GF-D8 (cell line): Measurements from ENCODE around the gene GCSAM.
A peak's percentile ranks its signal among the peaks of the same experiment; 100 is the strongest.

Experiments
- DNase-seq: peaks from one replicate; lab custom pipeline; 2025; lab: John Stamatoyannopoulos, UW

GCSAM gene

DNA sequence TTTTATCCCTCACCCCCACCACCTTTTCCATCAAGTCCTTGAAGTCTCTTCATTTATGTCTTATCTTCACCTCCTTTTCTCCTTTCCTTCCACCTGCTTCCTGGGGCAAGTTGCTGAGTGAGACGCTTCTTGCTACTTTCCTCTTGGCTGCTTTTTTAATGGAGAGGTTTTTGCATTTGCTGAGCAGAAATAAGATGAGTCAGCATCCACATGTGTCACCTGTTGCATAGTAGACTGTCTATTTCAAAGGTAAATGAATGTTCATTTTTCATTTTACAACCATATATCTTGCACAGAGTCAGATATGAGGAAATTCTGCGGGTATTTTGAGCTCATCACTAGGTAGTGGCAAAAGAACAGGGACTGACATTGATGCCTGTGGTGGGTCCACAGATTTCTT lies 28.3 kb downstream of the GCSAM start:
- DNase-seq = no peak

DNA sequence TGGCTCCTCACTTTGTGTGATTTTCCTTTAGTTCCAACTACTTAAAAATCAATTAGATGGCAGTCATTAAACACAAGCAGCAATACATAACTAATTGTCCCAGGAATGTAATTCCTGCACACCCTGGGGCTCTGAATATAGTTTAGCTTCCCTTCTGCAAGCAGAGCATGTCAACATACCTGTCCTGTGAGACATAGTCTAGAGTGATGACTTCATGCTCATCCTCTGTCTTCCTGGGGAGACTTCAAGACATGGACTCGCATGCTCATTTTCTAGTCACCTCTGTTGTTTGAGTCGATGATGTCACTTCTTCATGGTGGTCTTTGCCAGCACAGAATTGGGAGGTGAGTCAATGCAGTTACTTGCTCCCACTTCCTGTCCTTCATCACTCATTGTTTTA lies 31.1 kb downstream of the GCSAM start:
- DNase-seq = no peak

DNA sequence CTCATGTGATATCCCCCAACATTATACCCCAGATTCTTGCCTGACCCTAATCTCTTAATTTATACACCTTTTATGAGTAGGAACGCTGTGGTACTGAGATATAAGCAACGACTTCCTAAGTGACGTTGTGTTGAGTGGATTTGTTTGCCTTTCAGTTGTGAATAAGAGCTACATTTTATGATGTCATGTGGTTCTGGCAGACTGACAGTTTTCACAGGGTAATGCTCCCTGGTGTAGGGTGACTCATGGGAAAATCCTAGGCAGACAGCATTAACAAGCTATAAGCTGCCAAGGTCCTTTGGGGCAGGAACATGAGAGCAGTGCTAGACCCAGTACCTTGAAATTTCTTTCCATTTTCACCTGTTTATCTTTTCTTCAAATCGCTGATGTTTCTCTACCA lies 35.7 kb downstream of the GCSAM start:
- DNase-seq = no peak

DNA sequence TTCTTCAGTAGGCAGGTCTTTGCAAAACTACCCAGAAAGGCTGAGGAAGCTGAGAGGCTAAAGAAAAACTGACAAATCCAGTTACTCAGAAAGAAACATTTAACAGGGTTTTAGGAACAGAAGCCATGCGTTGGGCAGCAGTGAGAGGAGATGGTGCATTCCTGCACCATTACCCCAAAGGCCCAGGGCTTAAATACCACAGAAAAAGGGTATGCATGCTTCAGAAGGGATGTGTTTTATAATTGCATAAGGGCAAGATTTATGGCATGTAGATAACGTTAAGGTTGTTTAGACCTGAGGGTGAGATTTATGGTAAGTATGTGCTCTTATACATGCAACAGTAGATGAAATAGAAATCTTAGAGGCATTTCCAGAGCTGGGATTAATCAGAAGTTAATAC lies 36.9 kb downstream of the GCSAM start:
- no peak for DNase-seq

DNA sequence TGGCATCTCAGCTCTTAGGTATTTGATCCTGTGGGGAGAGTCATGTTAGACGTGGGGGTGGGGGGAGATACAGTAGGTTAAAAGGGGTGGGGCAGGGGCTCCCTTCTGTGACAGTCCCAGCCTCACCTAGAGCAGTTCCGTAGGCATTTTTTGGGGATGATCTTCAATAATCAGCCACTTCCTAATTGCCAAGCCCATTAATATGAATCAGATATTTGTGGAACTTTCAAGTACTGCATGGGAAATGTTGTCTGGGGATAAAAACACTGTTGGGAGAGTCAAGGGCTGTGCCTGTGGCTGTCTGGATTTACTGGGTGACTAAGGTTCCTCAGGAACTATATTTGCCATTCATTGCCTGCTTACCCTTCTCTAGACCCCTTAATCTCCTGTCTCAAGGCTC lies 37.3 kb downstream of the GCSAM start:
- DNase-seq = no peak

DNA sequence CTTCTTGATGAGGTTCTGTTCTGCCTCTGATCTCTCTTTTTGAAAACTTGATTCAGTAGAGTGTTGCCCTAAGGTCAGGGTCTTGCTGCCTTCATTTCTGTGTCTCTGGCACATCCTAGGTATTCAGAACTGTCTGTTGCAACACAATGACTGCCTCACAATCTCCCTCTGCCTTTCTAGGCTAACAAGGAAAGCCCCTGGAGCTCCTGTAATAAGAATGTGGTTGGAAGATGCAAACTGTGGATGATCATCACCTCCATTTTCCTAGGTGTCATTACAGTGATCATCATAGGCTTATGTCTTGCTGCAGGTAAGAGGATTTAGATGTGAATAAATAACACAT lies 39.9 kb downstream of the GCSAM start:
- DNase-seq = no peak

DNA sequence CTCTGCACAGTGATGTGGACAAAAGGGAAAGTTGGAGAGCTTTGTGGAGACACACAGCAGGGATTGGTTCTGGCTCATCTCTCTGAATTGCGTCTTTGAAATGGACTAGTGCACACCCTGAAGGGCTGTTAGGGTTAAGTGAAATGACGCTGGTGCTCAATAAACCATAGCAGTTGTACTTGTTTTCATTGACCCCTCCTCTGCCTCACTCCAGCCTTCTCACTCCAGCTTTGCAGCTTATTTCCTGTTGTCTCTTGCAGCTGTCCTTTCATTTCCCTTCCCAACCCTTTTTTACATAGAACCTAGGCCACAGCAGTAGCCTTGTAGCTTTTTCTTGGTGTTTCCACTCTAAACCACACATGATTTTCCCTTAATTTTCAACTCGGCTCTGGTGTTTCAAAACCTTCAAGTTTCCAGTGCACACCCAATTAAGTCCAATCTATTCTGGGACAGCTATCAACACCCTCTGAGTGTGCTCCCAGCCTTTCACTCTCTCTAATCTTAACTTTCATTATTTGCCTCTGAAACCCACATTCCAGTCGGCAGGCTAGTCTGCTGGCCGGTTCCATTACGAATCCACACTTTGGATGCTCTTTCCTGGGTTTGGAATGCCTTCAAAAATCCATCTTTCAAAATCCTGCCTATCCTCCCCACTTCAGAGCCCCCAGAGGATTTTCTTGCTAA lies 40.4 kb downstream of the GCSAM start:
- DNase-seq = no peak

DNA sequence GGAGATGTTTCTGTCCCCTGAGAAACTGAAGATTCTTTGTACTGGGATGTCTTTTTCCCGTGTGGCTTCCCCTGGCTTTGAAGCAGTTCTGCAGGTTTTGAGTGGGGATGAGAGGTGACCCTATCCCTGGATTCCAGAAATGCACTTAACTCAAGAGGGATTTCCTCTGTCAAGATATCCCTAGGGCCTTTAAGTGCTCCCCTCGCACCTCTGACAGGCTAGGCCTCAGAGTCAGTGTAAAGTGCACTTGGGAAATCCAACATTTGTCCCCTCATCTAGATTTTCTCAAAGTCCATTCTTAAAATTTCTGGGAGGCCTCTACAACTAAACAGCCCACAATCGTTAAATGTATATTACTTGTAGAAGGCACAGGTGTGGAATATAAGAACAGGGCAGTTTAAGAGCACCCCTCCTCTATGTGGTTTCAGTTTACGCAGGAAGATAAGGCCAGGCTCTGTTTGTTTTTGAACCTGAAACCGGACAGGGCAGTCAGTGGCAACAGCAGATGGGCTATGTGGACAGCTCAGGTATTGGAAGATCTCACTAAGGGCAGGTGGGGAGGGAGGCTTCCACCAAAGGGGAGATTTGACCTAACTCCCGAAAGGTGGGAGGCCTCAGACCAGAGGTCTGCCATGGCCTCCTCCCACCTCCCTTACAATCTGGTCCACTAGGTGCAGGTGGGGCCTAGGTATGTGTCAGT lies 42.0 kb downstream of the GCSAM start:
- no peak for DNase-seq

DNA sequence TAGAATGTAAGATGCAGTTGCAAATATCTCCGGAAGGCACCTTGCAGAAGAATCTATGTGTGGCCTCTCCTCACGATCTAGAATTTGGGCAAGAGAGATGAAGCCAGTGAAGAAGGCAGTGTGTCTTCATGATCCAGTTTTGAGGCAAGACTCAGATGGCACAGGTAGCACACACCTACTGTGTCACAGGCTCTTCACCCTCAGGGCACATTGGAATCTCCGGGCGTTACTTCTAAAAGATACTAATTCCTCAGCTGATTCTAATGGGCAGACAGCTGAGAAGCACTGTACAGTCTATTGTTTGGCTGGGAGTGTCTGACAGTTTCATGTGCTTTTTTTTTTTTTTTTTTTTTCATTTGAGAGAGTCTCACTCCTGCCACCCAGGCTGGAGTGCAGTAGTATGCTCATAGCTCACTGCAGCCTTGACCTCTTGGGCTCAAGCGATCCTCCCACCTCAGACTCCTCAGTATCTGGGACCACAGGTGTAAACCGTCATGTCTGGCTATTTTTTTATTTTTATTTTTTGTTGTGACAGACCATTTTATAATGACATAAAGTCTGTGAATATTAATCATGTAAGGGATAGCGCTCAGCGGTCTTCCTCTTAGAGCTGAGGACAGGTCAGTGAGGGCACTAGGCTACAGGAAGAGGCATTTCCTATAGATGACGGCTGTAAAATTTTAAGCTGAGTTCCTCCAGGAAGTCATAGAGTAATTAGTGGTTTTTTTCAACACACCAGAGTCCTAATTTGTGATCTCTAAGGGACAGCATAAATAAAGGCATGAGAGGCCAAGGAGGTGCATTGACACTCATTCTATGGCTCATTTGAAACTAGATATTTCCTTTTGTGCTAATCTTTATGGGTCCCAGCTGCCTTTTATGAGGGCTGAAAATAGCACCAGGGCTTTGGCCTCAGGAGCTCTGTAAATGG lies 42.8 kb downstream of the GCSAM start:
- DNase-seq = peak; percentile 81

DNA sequence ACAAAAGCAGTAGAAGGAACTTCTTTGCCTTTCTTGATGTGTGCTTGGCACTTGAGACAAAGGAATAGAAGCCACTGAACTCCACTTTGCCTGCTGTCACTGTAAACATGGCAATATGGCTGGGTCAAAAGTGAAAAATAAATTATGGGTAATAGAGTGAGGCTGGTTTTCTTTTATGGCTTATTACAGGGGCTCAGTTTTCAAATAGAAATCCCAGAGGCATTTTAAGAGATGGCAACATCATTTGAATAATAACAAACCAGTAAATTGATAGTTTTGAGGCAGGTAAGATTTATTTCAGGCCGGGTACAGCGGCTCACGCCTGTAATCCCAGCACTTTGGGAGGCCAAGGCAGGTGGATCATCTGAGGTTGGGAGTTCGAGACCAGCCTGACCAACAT lies 44.1 kb downstream of the GCSAM start:
- no peak for DNase-seq

DNA sequence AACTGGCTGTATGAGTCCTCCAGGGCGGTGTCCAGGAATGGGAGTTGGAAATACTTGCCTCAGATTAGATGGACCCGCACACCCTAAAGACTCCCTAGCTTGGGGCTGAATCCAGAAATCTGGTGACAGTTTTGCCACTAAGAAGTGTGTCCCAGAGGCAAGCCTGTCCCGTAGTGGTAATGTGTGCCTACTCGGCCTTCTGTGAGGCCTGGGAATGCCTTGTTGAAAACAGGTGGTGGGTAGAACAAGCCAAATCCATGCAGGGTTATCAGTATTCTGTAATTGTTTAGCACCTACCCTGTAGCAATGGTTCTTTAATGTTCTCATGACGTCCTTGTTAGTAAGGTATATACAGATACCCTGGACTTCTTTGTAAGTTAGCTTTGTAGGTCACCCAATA lies 45.3 kb downstream of the GCSAM start:
- DNase-seq = no peak

DNA sequence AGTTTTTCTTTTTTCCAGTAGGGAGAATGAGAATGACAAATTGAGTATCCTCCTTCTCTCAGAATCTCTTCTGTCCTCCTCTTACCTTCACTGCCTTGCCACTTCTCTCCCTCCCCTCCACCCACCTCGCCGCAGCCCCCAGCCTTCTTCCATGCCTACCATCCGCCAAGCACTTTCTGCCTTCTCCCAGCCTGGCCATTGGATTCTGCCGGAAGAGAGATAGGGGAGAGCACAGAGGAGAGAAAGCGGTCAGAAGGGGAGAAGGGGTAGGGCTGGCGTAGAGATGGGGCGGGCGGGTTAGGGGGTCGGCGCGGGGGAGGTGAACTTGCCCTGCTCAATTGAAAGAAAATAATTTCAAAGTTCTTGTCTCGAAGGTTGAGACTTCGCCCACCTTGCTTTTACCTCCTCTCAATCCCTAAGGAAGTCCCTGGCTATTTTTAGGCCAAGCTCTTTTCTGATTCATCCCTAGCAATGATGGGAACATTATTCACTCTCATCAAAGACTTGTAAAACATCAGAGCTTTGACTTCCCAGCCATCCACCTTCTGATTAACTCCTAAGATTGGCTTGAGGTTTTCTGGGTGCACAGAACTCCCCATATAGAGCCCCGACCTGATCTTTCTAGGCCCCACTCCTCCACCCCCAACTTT lies 46.0 kb downstream of the GCSAM start:
- DNase-seq = no peak

DNA sequence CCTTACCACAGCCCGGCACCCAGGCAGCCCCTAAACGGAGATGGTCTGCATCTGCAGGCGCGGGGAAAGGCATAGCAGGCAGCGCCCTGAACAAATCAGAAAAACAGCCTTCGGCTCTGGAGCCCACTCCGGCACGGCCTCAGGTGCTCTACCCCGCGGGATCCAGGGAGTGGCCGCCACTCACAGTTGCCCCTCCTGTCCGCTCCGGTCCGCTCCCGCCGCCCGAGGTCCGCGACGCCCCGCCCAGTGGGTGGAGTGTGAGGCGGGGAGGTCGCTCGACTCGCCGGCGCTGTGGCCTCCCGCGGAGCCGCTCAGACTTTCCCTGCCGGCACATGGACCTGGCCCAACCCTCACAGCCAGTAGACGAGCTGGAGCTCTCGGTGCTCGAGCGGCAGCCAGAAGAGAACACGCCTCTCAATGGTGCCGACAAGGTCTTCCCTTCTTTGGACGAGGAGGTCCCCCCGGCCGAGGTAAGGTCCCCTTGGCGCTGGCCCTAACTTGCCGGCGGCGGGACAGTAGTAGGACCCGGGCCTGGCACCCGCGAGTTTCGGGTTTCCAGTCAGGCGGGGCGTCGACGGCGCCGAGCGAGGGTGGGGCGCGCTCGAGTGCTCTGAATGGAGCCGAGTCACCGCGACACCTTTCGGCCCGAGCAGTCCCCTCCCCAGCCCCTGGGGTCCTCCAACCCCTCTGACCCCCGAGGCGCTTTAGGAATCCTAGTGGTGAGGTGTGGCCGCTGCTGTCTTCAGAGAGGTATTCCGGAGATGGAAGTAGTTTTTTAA lies 46.8 kb downstream of the GCSAM start, which contains the start of gene C3orf52:
TSS of gene C3orf52 (plus strand) at position 314 of the 779 bp plus-strand sequence. CDS start at position 333, 19 bp downstream.
- no peak for DNase-seq

DNA sequence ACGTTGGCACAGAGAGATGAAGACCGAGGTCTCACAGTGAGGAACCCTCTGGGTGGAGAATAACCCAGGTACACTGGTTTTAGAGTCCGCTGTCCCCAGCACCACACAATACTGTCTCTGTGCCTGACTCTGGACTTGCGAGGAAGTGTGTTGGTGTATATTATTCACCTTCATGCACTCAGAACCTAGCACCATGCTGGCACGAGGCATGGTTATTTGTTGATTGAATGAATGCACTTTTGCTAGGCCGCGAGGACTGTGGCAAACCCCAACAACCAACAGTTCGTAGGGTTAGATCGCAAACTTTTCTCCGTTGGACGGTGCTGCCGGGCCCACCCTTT lies 47.3 kb downstream of the GCSAM start:
- no peak for DNase-seq

DNA sequence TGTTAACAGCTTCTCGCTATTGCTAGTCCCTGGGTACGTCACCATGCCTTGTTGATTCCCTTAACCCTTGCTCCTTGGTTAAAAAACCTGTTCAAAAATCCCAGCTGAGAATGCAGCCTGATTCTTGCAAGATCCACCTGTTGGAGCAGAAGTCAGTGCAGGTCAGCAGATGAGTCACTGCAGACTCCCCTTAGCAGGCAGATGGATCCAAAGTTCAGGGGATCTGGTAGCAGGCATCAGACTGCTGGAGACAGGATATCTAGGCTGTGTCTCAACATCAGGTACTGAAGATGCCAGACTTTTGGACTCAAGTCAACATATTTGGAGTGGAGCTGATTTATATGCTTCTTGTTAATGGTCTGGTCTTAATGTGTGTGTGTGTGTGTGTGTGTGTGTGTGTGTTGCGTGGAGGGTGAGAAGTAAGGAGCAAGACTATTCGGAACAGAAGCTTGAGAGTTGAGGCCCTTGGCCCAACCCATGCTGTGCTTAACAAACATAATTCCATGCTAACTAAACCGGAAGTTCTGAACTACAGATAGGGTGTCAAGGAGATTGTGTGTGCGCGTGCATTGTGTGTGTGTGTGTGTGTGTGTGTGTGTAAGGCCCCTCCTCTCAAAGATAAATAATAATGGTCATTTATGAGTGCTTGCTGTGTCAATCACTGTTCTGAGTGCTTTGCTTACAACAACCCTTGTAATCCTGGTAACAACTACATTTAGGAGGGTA lies 47.9 kb downstream of the GCSAM start:
- no peak for DNase-seq

DNA sequence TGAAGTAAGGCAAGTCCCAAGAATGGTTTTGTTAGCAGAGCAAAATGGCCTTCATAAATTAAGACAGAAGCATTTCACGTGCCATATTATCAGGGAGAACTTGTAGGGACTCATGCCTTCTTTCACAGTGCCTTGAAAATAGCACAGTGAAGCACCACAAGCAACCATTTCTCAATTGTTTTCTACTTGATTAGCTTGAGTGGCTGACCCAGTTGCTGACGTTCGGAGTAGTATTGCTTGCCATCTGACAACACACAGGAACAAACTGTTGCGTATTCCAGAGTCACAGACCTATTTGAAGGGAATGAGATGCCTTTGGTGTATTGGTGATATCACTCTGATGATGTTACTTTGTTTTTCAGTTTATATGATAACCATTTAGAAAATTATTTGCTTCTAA lies 49.8 kb downstream of the GCSAM start:
- DNase-seq = no peak

DNA sequence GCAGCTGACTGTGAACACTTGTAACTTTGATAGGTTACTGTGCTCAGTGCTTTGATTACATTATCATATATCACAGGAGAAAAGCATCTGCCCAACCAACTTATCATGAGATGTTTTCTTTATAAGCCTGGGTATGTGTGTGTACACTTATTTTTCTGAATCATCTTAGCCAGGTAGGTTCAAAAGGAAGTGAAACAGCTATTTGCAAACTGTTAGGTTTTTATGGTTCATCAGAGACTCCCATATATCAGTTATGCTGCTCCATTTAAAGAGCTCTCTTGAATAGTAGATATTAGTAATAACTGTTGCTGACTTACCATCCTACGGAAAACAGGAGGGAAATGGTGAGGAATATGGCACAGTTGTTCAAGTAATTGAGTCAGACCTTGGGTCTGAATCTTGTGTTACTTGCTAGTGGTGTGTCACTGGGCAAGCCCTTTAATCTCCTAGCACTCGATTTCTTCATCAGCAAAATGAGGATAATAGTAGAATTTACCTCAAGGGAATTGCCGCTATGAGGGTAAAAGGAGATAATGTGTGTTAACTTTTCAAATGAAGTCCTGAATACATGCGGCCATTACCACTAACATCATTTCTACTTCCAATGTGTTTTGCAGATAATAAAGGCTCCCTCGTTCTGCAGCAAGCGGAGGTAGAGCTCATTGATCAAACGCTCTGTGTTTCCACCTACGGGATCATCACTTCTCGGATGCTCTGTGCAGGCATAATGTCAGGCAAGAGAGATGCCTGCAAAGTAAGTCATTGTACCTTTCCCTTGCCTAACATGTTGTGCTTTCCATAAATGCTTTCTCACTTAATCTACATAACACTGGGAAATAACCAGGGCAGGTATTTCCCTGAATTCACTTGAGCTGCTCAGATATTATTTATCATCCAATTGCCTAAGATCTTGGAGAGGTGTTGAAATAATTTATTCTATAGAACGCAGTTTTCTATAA lies 54.6 kb downstream of the GCSAM start:
- DNase-seq = no peak

DNA sequence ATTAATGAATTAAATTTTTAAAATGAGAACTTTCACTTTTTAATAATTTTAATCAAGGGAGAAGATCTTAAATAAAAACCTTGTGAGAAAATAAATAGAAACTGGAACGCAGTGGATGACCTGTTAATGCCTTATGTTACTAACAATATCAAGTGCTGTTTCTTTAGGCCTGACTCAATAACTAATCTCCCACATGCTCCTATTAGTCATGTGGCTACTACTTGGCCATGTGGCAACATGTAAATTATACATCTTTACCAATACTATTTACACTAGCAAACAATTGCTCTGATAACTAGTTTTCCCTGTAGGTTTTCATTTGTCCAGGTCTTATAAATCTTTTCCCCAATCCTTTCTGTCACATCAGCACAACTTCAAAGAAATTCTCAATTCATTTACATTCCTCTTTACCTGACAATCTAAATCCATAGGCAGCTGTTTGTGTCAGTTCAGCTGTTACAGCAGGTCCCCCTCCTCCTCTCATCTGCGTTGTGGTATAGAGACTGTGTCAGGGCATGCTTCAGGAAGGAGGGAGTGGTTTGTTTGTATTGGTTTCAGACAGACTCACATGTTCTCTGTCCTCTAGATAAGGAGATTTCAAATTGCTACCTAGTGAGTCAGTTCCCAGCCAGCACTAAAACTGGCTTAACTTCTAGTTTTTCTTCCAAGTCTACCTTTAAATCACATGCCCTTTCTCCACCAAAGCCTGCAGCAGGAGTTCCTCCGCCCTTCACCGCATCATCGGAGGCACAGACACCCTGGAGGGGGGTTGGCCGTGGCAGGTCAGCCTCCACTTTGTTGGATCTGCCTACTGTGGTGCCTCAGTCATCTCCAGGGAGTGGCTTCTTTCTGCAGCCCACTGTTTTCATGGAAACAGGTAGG lies 58.2 kb downstream of the GCSAM start:
- no peak for DNase-seq

DNA sequence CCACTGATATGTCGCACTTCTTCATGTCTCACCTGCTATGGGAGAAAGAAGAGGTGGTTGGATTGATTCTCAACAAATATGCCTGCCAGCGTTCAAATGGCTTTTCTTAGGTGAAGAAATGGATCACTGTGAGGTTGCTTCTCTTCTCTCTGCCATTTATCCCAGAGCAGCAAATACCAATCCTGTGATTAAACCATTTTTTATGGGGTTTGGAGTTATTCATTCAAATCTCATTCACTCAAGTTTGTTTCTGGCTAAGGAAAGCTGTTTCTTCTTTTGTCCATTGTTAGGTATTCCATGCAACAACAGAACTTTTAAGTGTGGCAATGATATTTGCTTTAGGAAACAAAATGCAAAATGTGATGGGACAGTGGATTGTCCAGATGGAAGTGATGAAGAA lies 59.0 kb downstream of the GCSAM start:
- no peak for DNase-seq
